Measurements from ENCODE around the gene SEC22A.
A peak's percentile ranks its signal among the peaks of the same experiment; 100 is the strongest.

Gene SEC22A

DNA sequence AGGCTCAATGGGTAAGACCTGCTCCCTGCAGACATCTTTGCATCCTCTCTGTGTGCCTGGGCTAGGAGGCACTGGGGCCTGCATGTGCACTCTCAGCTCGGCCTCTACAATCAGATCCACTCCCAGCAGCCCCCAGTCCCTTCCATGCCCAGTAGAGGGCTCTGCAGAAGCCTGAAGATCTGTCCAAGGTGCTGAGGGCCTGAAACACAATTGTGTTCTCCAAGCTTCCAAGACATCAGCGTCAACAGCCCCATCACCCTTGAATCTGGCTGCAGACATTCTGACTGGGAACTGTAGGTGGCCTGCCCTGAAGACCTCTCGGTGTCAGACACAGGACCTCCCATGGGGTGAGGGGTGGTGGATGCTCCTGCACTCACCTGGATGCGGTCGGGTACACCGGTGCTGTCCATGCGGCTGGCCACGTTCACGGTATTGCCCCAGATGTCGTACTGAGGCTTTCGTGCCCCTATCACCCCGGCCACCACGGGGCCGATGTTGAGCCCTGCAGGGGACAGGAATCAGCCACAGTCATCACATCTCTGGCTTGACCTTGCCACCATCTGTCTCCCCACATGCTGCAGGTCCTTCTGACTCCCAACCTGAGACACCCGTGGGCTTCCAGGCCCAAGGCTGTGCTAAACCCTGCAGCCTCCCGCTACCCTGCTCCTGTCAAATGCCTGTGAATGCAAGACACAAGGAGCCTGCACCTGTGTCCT lies 84.7 kb downstream of the SEC22A start:
- TF ChIP-seq, protein P1, sequence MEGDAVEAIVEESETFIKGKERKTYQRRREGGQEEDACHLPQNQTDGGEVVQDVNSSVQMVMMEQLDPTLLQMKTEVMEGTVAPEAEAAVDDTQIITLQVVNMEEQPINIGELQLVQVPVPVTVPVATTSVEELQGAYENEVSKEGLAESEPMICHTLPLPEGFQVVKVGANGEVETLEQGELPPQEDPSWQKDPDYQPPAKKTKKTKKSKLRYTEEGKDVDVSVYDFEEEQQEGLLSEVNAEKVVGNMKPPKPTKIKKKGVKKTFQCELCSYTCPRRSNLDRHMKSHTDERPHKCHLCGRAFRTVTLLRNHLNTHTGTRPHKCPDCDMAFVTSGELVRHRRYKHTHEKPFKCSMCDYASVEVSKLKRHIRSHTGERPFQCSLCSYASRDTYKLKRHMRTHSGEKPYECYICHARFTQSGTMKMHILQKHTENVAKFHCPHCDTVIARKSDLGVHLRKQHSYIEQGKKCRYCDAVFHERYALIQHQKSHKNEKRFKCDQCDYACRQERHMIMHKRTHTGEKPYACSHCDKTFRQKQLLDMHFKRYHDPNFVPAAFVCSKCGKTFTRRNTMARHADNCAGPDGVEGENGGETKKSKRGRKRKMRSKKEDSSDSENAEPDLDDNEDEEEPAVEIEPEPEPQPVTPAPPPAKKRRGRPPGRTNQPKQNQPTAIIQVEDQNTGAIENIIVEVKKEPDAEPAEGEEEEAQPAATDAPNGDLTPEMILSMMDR (IDR thresholded peaks at IDR 0.05; ENCODE audit: low read depth, low read length, missing control alignments), result peak; percentile 99
- DNase-seq, result peak; percentile 62
- H3K36me3 ChIP-seq (replicated peaks), result no peaks in the 10 kb centered on the region

DNA sequence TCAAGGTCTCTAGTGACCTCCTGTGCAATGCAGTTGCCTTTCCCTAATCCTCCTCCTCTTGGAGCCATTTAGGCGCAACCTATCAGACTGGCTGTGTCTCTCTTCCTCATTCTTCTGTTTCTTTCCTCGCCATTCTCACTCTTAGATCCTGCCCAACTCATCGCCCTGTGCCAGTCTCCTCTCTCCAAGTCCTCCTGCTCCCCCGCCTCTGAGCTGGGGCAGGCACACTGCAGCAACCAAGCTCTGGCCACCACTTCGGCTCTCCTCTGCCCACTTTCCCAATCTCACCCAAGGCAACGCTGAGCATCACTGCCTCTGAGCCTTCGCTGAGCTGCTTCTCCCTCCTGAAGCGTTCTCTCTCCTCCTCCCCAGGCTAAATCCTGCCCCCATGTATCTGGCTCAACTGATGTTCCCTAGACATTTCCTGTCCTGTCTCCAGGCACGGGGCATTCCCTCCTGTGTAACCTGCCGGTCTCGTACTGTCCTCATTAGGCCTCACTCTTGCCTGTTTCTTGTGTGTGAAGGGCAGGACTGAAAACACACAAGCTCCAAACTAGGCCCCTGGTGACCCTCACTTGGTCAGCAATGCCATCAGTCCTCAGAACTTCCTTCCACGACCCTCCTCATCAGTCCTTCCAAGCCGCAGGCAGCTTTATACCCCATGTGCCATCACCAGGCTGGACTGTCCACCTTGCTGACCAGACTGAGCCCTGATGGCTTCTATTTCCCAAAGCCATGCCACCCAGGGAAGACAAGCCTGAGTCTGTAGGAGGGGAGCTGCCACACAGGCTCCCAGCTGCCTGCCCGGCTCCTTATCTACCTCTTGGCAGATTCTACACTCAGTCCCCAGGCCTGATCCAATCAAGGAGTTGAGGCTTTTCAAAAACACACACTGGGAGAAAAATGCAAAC lies 85.6 kb downstream of the SEC22A start:
- no peak overlapping the region for H3K27ac ChIP-seq
- no peaks in the 10 kb centered on the region for H3K27me3 ChIP-seq (replicated peaks)
- in situ Hi-C loops (cut with HindIII; ENCODE audit: low pct_ligation_motif_present, low sequenced_read_pairs), result no loop called here
- no peak overlapping the region for H3K4me3 ChIP-seq (ENCODE audit: low read depth, low read length)
- TF ChIP-seq, protein P1 (IDR thresholded peaks at IDR 0.05; ENCODE audit: low read depth, low read length, missing control alignments), result no peak
- no peaks in the 10 kb centered on the region for H3K36me3 ChIP-seq (replicated peaks)
- DNase-seq, result no peak

More for the DNA sequence above, 84.7 kb downstream of the SEC22A start:
- in situ Hi-C loops (cut with HindIII; ENCODE audit: low pct_ligation_motif_present, low sequenced_read_pairs), result no loop called here
- no peak overlapping the region for H3K4me3 ChIP-seq (ENCODE audit: low read depth, low read length)
- H3K27ac ChIP-seq, result no peak overlapping the region
- H3K27me3 ChIP-seq (replicated peaks), result no peaks in the 10 kb centered on the region

DNA sequence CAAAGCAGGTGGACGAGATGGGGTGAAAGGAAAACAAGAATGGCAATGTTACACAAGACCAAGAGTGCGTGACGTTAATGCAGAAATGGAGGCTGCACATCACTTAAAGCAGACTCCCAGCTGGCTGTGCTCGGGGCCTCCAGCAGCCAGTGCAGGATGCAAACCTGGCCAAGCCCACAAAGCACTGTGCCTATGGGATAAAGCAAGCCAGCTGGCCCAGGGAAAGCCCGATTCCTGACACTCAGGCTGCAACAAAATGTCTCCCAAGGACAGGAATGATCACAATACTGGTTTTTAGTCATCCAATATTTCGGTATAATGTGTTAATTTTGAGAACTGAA lies 86.2 kb downstream of the SEC22A start:
- no peak for DNase-seq
- TF ChIP-seq, protein P1 (IDR thresholded peaks at IDR 0.05; ENCODE audit: low read depth, low read length, missing control alignments), result no peak
- Histone ChIP-seq H3K27me3 (replicated peaks) (no peaks in the 10 kb centered on the region), H3K36me3 (replicated peaks) (no peaks in the 10 kb centered on the region), H3K27ac (no peak overlapping the region), H3K4me3 (ENCODE audit: low read depth, low read length) (no peak overlapping the region)
- in situ Hi-C loops (cut with HindIII; ENCODE audit: low pct_ligation_motif_present, low sequenced_read_pairs), result no loop called here

DNA sequence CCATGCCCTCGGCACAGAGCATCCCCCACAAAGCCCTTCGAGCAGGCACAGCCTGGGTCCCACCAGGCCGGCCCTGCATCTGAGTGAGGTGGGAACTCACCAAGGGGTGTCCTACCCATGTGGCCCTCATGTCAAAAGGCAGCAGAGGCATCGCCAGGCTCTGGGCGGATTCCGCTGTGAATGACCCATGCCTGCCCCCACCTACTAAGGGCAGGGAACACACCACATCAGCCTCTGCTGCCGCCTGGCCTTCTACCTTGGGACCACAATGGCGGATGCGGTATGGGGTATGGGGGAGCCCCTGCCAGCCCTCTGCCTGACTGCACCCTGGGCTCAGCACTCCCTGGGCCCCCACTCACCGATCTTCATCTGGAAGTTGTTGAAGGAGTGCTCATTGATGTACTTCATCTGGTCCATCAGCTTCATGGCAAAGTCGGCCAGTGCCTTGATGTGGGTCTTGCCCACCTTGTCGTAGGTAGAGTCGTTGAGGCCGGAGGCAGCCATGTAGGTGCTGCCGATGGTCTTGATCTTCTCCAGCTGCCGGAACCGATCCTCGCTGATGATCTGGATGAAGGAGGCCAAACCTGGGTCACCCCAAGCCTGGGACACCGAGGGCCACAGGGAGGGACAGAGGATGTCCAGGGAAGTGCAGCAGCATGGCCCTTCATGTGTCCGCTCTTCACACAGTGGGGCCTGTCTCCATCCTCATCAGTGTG lies 87.8 kb downstream of the SEC22A start:
- H3K27me3 ChIP-seq (replicated peaks), result no peaks in the 10 kb centered on the region
- TF ChIP-seq, protein P1 (IDR thresholded peaks at IDR 0.05; ENCODE audit: low read depth, low read length, missing control alignments), result no peak
- in situ Hi-C loops (cut with HindIII; ENCODE audit: low pct_ligation_motif_present, low sequenced_read_pairs), result no loop called here

DNA sequence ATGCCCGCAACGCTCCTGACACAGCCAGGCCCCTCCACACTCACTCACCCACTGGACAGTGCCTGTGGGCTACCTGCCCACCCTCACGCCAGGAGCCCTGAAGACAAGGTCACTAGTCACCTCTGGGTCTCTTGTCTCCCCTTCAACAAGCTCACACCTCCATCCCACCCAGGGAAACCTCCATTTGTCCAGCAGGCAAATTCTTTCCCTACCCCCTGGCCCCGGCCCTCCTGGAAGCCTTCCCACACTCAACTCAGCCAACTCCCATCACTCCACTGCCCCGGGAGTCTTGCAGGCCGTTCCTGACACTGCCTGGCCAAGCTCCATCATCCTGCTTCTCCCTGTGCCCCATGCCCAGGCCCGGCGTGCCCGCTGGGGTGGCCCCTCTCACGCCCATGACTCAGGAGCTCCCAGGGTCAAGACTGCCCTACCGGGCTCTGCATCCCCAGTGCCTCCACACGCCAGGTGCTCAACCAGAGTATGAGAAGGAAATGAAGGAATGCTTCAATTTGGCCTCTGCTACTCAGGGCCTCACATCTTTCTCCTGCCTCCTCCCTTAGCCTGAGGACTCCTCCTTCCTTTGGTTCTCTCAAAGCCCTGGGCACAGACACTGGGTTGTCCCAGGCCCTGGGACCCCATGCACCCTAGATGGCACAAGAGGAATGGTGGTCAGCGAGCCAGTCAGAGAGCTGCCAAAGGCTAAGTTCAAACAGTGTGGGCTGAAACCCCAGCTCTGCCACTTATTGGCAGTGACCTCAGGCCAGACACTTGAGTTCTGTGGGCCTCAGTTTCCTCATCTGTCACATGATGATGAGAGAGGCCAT lies 88.6 kb downstream of the SEC22A start:
- TF ChIP-seq, protein P1 (IDR thresholded peaks at IDR 0.05; ENCODE audit: low read depth, low read length, missing control alignments), result no peak
- in situ Hi-C loops (cut with HindIII; ENCODE audit: low pct_ligation_motif_present, low sequenced_read_pairs), result no loop called here

More for the DNA sequence above, 87.8 kb downstream of the SEC22A start:
- no peak overlapping the region for H3K4me3 ChIP-seq (ENCODE audit: low read depth, low read length)
- no peak for DNase-seq
- no peak overlapping the region for H3K27ac ChIP-seq
- no peaks in the 10 kb centered on the region for H3K36me3 ChIP-seq (replicated peaks)

More for the DNA sequence above, 88.6 kb downstream of the SEC22A start:
- Histone ChIP-seq H3K27me3 (replicated peaks) (no peaks in the 10 kb centered on the region), H3K36me3 (replicated peaks) (no peaks in the 10 kb centered on the region), H3K27ac (no peak overlapping the region), H3K4me3 (ENCODE audit: low read depth, low read length) (no peak overlapping the region)
- DNase-seq, result no peak

All from brain microvascular endothelial cell (primary cell).